Neural crest cell (in vitro differentiated cells): ENCODE results near the gene VIPR1. TPM values are rescaled to one million over a fixed set of nuclear protein-coding genes. Genes with fewer than 3 reads are reported as not detected.
"Not testable (repeated sequence)": the region's sequence is repeated elsewhere in the genome, so short reads cannot be mapped to it uniquely, and the experiment has no call there.

Experiments used
- DNase-seq: peaks from one replicate; pipeline ENCODE4 v3.0.0; 2021; ENCODE audit warnings: low read depth, mixed read lengths, low spot score
- H3K27ac Mint-ChIP-seq: one replicate; pipeline ENCODE4 v1.8.0; 2021; ENCODE audit warnings: mild to moderate bottlenecking, mixed read lengths; ENCODE audit not compliant: unreplicated experiment
- H3K27me3 Mint-ChIP-seq: 2 replicates; pipeline ENCODE4 v1.8.0; 2021; ENCODE audit warnings: low read depth, mild to moderate bottlenecking, mixed read lengths
- H3K36me3 Mint-ChIP-seq: 2 replicates; pipeline ENCODE4 v1.8.0; 2021; ENCODE audit warnings: low read depth, mild to moderate bottlenecking, mixed read lengths
- H3K4me1 Mint-ChIP-seq: 2 replicates; pipeline ENCODE4 v1.8.0; 2021; ENCODE audit warnings: mixed read lengths
- H3K4me3 Mint-ChIP-seq: one replicate; pipeline ENCODE4 v1.8.0; 2021; ENCODE audit warnings: mild to moderate bottlenecking, mixed read lengths
- H3K9me3 Mint-ChIP-seq: 2 replicates; pipeline ENCODE4 v1.8.0; 2021; ENCODE audit warnings: mixed read lengths
- total RNA-seq: library from RNA; stranded (reverse); gene quantifications from 2 replicates; pipeline ENCODE4 v1.2.1, GENCODE V29; 2021
- TF ChIP-seq, protein P1 (sequence below): fragments of 200-600 bp; sonication (generic); conservative IDR thresholded peaks from 2 replicates; pipeline ENCODE4 v1.5.0; 2021; ENCODE audit warnings: antibody characterized with exemption, mild to moderate bottlenecking

VIPR1 gene
- total RNA-seq, 1 donor from 2014 or later = 0.63 TPM

DNA sequence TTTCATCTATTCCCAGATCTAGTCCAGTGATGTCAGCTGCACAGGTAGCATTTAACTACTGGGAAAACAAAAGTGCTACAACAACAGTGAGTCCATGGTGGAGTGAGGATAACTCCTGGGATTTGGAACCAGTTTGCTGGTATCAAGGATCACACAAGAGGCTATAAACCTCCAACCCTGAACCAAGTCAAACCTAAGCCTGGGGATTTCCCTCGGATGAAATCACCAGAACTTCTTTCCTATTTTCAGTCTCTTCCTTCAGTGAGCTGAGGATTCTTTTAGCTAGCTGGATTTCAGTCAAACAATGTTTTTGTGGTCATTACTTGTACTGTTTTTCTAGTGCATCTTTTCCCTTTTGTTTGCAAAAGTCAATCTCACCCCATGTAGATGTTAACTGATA, 47.8 kb downstream of the VIPR1 start:
- H3K36me3 Mint-ChIP-seq = peaks cover 13% of the 10 kb centered on the region
- peaks cover 6% of the 10 kb centered on the region for H3K4me1 Mint-ChIP-seq
- no peak for DNase-seq
- no peaks in the 10 kb centered on the region for H3K9me3 Mint-ChIP-seq
- no peak overlapping the region for H3K4me3 Mint-ChIP-seq
- H3K27me3 Mint-ChIP-seq = no peaks in the 10 kb centered on the region
- H3K27ac Mint-ChIP-seq = no peak overlapping the region
- TF ChIP-seq, protein P1, sequence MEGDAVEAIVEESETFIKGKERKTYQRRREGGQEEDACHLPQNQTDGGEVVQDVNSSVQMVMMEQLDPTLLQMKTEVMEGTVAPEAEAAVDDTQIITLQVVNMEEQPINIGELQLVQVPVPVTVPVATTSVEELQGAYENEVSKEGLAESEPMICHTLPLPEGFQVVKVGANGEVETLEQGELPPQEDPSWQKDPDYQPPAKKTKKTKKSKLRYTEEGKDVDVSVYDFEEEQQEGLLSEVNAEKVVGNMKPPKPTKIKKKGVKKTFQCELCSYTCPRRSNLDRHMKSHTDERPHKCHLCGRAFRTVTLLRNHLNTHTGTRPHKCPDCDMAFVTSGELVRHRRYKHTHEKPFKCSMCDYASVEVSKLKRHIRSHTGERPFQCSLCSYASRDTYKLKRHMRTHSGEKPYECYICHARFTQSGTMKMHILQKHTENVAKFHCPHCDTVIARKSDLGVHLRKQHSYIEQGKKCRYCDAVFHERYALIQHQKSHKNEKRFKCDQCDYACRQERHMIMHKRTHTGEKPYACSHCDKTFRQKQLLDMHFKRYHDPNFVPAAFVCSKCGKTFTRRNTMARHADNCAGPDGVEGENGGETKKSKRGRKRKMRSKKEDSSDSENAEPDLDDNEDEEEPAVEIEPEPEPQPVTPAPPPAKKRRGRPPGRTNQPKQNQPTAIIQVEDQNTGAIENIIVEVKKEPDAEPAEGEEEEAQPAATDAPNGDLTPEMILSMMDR = no peak

GRCh38 chr3:42552830-42553229, 50.4 kb downstream of the VIPR1 start:
- Mint-ChIP-seq H3K27me3 (no peaks in the 10 kb centered on the region), H3K9me3 (no peaks in the 10 kb centered on the region), H3K27ac (no peak overlapping the region), H3K36me3 (peaks cover 20% of the 10 kb centered on the region), H3K4me3 (no peak overlapping the region), H3K4me1 (no peaks in the 10 kb centered on the region)
- no peak for DNase-seq
- TF ChIP-seq, protein P1 = no peak

- H3K4me1 Mint-ChIP-seq = no peaks in the 10 kb centered on the region
- H3K4me3 Mint-ChIP-seq = no peak overlapping the region
- H3K27ac Mint-ChIP-seq = no peak overlapping the region
- TF ChIP-seq, protein P1 = no peak
- H3K9me3 Mint-ChIP-seq = no peaks in the 10 kb centered on the region
- DNase-seq = no peak
- H3K36me3 Mint-ChIP-seq = peaks cover 20% of the 10 kb centered on the region
- no peaks in the 10 kb centered on the region for H3K27me3 Mint-ChIP-seq
Observed at GRCh38 chr3:42556089-42556632, 53.7 kb downstream of the VIPR1 start.

DNA sequence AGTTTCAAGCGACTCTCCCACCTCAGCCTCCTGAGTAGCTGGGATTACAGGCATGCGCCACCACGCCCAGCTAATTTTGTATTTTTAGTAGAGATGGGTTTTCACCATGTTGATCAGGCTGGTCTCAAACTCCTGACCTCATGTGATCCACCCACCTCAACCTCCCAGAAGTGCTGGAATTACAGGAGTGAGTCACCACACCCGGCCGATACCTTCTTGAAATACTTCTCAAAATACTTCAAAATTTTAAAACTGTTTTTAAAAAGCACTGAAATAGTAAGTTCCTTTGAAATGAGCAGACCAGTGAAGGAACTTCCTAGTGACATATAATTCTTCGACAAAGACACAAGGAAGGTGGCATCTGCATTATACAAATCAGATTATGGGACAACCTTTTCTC, 54.4 kb downstream of the VIPR1 start:
- DNase-seq, H3K27me3 Mint-ChIP-seq, H3K4me1 Mint-ChIP-seq, H3K9me3 Mint-ChIP-seq, H3K4me3 Mint-ChIP-seq, H3K27ac Mint-ChIP-seq: not testable (repeated sequence)
- H3K36me3 Mint-ChIP-seq = peaks cover 20% of the 10 kb centered on the region

- Mint-ChIP-seq H3K27me3 (no peaks in the 10 kb centered on the region), H3K36me3 (peaks cover 18% of the 10 kb centered on the region), H3K9me3 (no peaks in the 10 kb centered on the region), H3K4me3 (no peak overlapping the region), H3K27ac (no peak overlapping the region), H3K4me1 (no peaks in the 10 kb centered on the region)
- no peak for DNase-seq
- TF ChIP-seq, protein P1 = no peak
Observed at GRCh38 chr3:42557854-42558253, 55.4 kb downstream of the VIPR1 start.

GRCh38 chr3:42562047-42562907, 59.8 kb downstream of the VIPR1 start:
- Mint-ChIP-seq H3K4me3 (no peak overlapping the region), H3K27ac (no peak overlapping the region), H3K27me3 (no peaks in the 10 kb centered on the region), H3K36me3 (peaks cover 9% of the 10 kb centered on the region), H3K9me3 (no peaks in the 10 kb centered on the region), H3K4me1 (no peaks in the 10 kb centered on the region)
- DNase-seq = no peak
- TF ChIP-seq, protein P1 = no peak
